GM21528 (cell line): ENCODE results near the gene SEC16B.

Experiments used
- ATAC-seq: cut with Tn5 transposase; IDR thresholded peaks from one replicate; pipeline ENCODE4 v1.9.1; 2021; ENCODE audit warnings: mild to moderate bottlenecking, moderate library complexity; ENCODE audit not compliant: unreplicated experiment, low FRiP score

Gene SEC16B

GRCh38 chr1:177944016-177944949 is 25.6 kb downstream of the SEC16B start:
- ATAC-seq = no peak

GRCh38 chr1:177941976-177942375 is 27.9 kb downstream of the SEC16B start:
- ATAC-seq = no peak

GRCh38 chr1:177940682-177941081 is 29.2 kb downstream of the SEC16B start:
- ATAC-seq = no peak

GRCh38 chr1:177937931-177938330 is 31.9 kb downstream of the SEC16B start:
- ATAC-seq = no peak

GRCh38 chr1:177937174-177937770 is 32.6 kb downstream of the SEC16B start:
- no peak for ATAC-seq

- no peak for ATAC-seq
These were observed 34.0 kb downstream of the SEC16B start for GRCh38 chr1:177935638-177936415.

- ATAC-seq = no peak
These were observed 34.9 kb downstream of the SEC16B start for GRCh38 chr1:177934927-177935326.

- no peak for ATAC-seq
These were observed 35.4 kb downstream of the SEC16B start for GRCh38 chr1:177934461-177934860.

- no peak for ATAC-seq
These were observed 36.0 kb downstream of the SEC16B start for GRCh38 chr1:177933881-177934280.

- ATAC-seq = no peak
These were observed 37.7 kb downstream of the SEC16B start for GRCh38 chr1:177932123-177932522.

GRCh38 chr1:177928952-177929351 is 40.9 kb downstream of the SEC16B start:
- no peak for ATAC-seq

- no peak for ATAC-seq
These were observed 41.7 kb downstream of the SEC16B start for GRCh38 chr1:177928194-177928593.

- ATAC-seq = no peak
These were observed 42.7 kb downstream of the SEC16B start for GRCh38 chr1:177927021-177927596.

GRCh38 chr1:177926201-177926600 is 43.7 kb downstream of the SEC16B start:
- ATAC-seq = no peak

- ATAC-seq = no peak
These were observed 44.9 kb downstream of the SEC16B start for GRCh38 chr1:177925006-177925405.

- no peak for ATAC-seq
These were observed 46.4 kb downstream of the SEC16B start for GRCh38 chr1:177923441-177923840.

GRCh38 chr1:177922209-177922608 is 47.6 kb downstream of the SEC16B start:
- no peak for ATAC-seq

- ATAC-seq = no peak
These were observed 48.3 kb downstream of the SEC16B start for GRCh38 chr1:177921590-177921989.

- no peak for ATAC-seq
These were observed 49.8 kb downstream of the SEC16B start for GRCh38 chr1:177920091-177920490.

- no peak for ATAC-seq
These were observed 54.2 kb downstream of the SEC16B start for GRCh38 chr1:177915641-177916040.

GRCh38 chr1:177914603-177915002 is 55.3 kb downstream of the SEC16B start:
- no peak for ATAC-seq
